ENCODE data around the gene TNNI3K.

The TNNI3K gene

GRCh38 chr1:74505928-74506710 is 270.9 kb downstream of the TNNI3K start:
- DNase-seq, result no peak

GRCh38 chr1:74508449-74508848 is 273.3 kb downstream of the TNNI3K start:
- DNase-seq, result no peak

DNA sequence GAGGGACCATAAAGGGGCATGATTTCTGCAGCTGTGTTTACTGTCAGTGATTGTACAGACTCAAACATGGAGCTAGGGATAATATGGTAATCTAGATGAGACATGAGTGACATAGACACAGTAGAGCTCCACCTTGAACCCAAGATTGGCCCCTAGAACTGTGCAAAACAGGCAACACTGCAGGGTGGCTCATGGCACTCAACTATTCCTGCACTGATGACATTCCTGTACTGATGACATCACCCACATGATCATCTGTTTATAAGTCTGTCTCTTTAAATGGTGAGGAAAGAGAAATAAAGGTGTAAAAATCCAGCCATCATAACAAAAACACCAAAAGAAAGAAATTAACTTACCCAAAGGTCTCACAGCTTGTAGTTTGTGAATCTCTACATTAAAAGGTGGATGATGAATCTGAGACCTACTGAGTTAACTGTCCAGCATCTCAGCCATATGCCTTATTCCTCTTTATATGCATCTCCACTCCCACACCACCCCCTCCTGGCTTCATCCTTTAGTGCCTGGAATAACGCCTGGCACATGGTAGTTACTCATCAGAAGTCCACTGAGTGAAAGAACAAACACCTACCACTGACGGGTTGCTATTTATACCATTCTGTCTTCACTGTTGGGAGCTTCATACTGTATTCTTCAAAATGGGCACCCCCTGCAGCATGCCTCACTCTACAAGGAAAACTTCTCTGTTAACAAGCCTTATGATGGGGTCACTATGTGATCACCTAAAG is 277.2 kb downstream of the TNNI3K start, which contains the start of gene LRRC53:
LRRC53 (minus strand) TSS at position 442 of the 746 bp plus-strand sequence. CDS start 29,262 bp downstream, outside the sequence.
- DNase-seq, result no peak

GRCh38 chr1:74513411-74514300 is 278.5 kb downstream of the TNNI3K start:
- DNase-seq, result no peak

DNA sequence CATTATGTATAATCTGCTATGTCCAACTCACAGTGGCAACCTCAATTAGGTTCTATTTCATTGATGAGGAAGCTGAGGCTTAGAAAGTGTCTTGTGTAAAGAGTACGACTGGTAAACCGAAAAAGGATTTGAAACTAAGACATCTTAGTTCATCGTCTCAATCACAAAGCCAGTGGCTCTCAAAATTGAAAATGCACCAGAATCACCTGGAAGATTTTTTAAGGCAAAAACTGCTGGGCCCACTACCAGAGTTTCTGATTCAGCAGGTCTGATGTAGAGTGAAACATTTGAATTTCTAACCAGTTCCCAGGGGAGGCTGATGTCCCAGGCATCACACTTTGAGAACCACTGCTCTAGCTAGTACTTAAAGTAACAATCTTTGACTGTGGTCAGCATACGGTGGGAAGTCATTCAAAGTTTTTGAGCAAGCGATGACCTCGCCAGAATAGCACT is 282.4 kb downstream of the TNNI3K start:
- DNase-seq, result no peak

DNA sequence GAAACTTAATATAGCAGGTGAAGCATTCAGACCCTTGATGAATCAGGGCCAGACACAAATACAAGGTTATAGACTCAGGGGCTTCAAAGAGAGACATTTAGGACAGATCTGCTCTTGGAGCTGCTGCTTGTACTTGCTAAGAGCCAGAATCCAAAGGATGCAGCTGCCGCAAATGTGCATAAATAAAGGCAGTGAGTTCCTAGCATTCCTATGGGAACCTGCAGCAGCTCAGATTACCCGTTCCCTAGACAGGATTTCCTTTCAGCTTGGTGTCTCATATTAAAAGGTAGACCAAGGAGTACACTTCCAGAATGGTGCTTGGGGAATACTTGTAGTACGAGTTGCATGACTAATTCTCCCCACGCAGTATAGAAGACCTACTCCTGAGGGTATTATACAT is 287.0 kb downstream of the TNNI3K start:
- DNase-seq, result no peak

GRCh38 chr1:74523873-74524480 is 288.8 kb downstream of the TNNI3K start:
- DNase-seq, result no peak

GRCh38 chr1:74526708-74527107 is 291.5 kb downstream of the TNNI3K start:
- no peak for DNase-seq

DNA sequence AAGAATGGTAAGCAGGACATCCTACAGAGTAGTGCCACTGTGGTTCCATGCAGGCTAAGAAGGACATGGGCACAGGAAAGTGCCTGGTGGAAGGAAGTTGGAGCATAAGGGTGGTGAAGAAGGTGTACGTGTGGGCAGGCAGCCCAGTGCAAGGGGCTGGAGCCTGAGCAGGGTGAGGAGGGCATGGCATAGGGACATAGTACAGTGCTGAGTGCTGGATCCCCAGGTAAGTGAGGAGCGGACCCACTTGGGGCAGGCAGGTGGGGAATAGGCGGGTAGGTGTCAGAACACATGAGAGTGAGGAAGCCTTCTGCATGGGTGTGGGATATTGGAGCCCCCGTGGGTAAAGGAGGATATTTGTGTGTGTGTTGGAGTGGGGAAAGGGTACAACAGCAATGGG is 292.9 kb downstream of the TNNI3K start:
- DNase-seq, result no peak

- DNase-seq, result no peak
These were observed 295.7 kb downstream of the TNNI3K start for GRCh38 chr1:74530892-74531291.

GRCh38 chr1:74531796-74532195 is 296.6 kb downstream of the TNNI3K start:
- DNase-seq, result no peak

DNA sequence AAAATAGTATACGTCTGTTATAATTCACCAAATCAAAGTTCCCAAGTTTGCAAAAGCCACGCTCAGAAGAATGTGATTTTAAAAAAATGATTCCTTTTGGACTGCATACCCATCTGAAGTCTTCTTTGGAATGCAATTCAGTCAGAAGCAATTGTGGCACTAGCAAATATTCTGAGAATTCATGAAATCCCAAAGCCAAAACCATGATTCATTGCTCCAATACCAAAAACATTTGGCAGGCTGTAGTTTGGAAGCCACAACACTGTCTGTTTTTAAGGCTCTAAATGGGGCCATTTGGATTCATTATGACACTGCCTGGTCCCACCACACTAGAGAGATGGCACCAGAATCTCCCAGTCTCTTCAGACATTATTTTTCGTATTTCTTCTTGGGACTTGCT is 299.1 kb downstream of the TNNI3K start:
- DNase-seq, result no peak

GRCh38 chr1:74545821-74546220 is 310.6 kb downstream of the TNNI3K start:
- DNase-seq, result no peak

DNA sequence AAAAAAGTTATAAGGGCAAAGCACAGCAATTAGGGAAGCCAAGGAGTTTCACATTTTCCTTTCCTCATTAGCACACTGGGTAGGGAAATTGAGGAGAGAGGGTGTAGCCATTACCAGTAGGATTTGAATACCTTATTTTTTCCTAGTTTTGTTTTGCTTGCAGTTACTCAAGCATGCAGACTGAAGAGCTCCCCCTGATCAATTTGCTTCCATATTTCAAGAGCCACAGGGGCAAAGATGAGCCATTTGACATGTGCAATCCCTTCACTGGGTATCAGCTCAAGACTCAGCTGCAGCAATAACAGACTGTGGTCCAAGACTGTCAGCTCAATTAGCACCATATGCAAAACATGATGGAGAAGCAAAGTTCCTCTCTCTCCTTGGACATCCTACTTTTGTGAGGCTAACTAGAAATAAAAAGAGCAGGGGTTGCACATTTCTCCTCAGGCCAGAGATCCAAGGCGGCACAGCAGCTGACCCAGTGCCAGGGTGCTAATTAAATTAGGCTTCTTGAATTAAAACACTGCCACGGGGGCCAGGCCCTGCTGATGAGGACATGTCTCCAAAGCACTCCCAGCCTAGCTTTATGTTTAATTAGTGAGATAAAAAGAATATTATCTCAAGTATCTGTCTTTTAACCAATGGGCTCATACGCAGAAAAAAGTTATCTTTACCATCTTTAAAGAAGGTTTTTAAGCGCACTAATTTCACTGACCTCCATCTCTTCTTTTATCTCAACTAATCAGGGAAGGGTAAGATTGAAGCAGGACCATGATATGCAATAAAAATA is 314.0 kb downstream of the TNNI3K start:
- no peak for DNase-seq

DNA sequence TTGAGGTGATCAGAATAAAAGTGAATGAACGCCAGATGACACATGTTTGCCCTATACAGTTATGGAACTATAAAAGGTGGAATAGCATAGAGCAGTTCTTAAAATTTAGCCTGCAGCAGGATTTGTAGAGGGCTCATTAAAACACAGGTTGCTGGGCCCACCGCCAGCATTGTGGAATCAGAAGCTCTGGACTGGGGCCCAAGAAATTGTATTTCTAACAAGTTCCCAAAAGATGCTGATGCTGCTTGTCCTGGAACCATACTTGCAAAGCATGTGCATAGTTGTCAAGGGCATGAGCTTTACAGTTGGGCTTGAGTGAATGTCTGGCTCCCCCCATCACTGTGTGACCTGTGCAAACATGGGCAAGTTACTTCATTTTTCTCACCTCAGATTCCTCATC is 314.7 kb downstream of the TNNI3K start:
- no peak for DNase-seq

- DNase-seq, result no peak
These were observed 335.8 kb downstream of the TNNI3K start for GRCh38 chr1:74570797-74571492.

GRCh38 chr1:74571493-74571800 is 336.3 kb downstream of the TNNI3K start:
- DNase-seq, result no peak

GRCh38 chr1:74571891-74572290 is 336.7 kb downstream of the TNNI3K start:
- no peak for DNase-seq

- no peak for DNase-seq
These were observed 342.9 kb downstream of the TNNI3K start for GRCh38 chr1:74578101-74578500.

DNA sequence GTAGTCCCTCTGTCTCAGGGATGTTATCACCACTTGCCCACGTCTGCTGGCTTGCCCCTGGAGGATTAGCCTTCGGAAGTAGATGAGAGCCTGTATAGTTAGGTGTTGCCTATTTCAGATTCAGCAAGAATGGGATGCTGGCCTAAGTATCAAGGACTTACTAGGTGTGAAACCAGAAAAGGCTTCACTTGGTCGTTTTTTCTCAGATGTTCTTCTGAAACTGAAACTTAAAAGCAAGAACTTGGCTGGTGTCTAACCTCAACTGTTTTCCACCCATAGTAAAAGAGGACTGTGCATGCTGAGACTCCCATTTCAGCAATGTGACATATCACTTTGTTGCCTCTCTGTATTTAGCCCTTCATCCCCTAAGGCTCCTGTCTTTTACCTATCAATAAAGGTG is 344.2 kb downstream of the TNNI3K start:
- no peak for DNase-seq

- no peak for DNase-seq
These were observed 348.2 kb downstream of the TNNI3K start for GRCh38 chr1:74583397-74583796.

Data from SIG-M5 (cell line).